HepG2 (cell line): ENCODE measurements around the gene DAPK3. TPM values are rescaled to one million over a fixed set of nuclear protein-coding genes. Genes with fewer than 3 reads are reported as not detected.

Experiments used
- ATAC-seq: fragments of 200-7000 bp; cut with Tn5 transposase; 3 replicates; pipeline ENCODE4 v1.9.1; 2020; ENCODE audit warnings: mild to moderate bottlenecking, moderate library complexity
- BruUV-seq: library from RNA; stranded (reverse); fragments of 400-500 nt; replicated peaks from 2 replicates; lab custom pipeline; 2021; lab: Mats Ljungman, UMichigan
- CTCF ChIA-PET: fragments of 300-600 bp; formaldehyde crosslinking; extraction: SDS; loops from one replicate; lab custom pipeline; 2021; ENCODE audit warnings: low total read pairs, inconsistent platforms, low intra/inter-chr PET ratio; lab: Yijun Ruan, JAX
- POLR2A ChIA-PET: fragments of 350-600 bp; sonication (Branson Sonifier 250); formaldehyde crosslinking; loops from one replicate; lab custom pipeline; 2020; ENCODE audit warnings: antibody characterized with exemption, inconsistent platforms; lab: Yijun Ruan, JAX
- DNase-seq: peaks from one replicate; pipeline ENCODE4 v3.0.0-alpha.2; 2015; ENCODE audit warnings: low spot score
- FAIRE-seq: peaks from 3 replicates; lab custom pipeline; 2011; peaks lifted over from hg19 to GRCh38; lab: Jason Lieb, UNC
- H2AFZ ChIP-seq: one replicate; pipeline ENCODE4 v1.6.1; 2011; ENCODE audit warnings: low read length, inconsistent platforms
- H3K27ac ChIP-seq: fragments of 300-600 bp; 3 replicates; pipeline ENCODE4 v1.8.0; 2011; ENCODE audit warnings: mixed run types, mild to moderate bottlenecking, mixed read lengths, low read length, inconsistent platforms; ENCODE audit not compliant: insufficient read depth; ENCODE audit errors: extremely low read length
- H3K27me3 ChIP-seq, 2 experiments: fragments of 200-600 bp in 1 of 2; 2 replicates in 1 of 2; 3 replicates in 1 of 2; pipeline versions ENCODE4 v1.6.0 to v1.8.0; 2011; ENCODE audit warnings: low read length in 2 of 2, mild to moderate bottlenecking in 2 of 2, moderate library complexity in 2 of 2, inconsistent platforms in 1 of 2; ENCODE audit not compliant: insufficient read depth in 2 of 2, control insufficient read depth in 1 of 2
- H3K36me3 ChIP-seq, 2 experiments: fragments of 200-600 bp in 1 of 2; replicated peaks in 1 of 2; 2 replicates in 1 of 2; 3 replicates in 1 of 2; pipeline versions ENCODE4 v1.5.1 to v1.8.0; 2011; ENCODE audit warnings: low read length in 2 of 2, inconsistent platforms in 1 of 2; ENCODE audit not compliant: insufficient read depth in 2 of 2, control insufficient read depth in 1 of 2
- H3K4me1 ChIP-seq: 2 replicates; pipeline ENCODE4 v1.5.1; 2012; ENCODE audit warnings: low read length, inconsistent platforms; ENCODE audit not compliant: insufficient read depth
- H3K4me2 ChIP-seq: 2 replicates; pipeline ENCODE4 v1.6.0; 2011; ENCODE audit warnings: low read depth, low read length, inconsistent platforms
- H3K4me3 ChIP-seq, 3 experiments: fragments of 200-600 bp in 1 of 3; sonication (generic), shearing (Covaris generic) in 1 of 3; replicated peaks in 1 of 3; 2 replicates each; pipeline ENCODE4 v1.5.1; 2011 to 2016; ENCODE audit warnings: low read length in 3 of 3, inconsistent platforms in 2 of 3, low read depth in 2 of 3, mild to moderate bottlenecking in 2 of 3, control low read depth in 1 of 3, mixed read lengths in 1 of 3; ENCODE audit not compliant: insufficient read depth in 1 of 3
- H3K79me2 ChIP-seq: one replicate; pipeline ENCODE4 v1.6.1; 2011; ENCODE audit warnings: low read length, inconsistent platforms; ENCODE audit not compliant: insufficient read depth
- H3K9ac ChIP-seq: 2 replicates; pipeline ENCODE4 v1.6.0; 2011; ENCODE audit warnings: mild to moderate bottlenecking, low read depth, low read length, inconsistent platforms; ENCODE audit not compliant: insufficient read depth
- H3K9me3 ChIP-seq: 2 replicates; pipeline ENCODE4 v1.5.1; 2012; ENCODE audit warnings: mild to moderate bottlenecking, low read length
- H4K20me1 ChIP-seq: 2 replicates; pipeline ENCODE4 v1.6.0; 2011; ENCODE audit warnings: inconsistent platforms, mild to moderate bottlenecking, low read length, moderate library complexity; ENCODE audit not compliant: insufficient read depth
- AGO2 ChIP-seq: fragments of 200-400 bp; formaldehyde crosslinking; optimal IDR thresholded peaks from 2 replicates; pipeline ENCODE3; 2017; ENCODE audit warnings: mild to moderate bottlenecking, low read depth, low read length, moderate library complexity
- GFI1 ChIP-seq: sonication (generic); formaldehyde crosslinking; IDR thresholded peaks from 2 replicates; pipeline ENCODE4 v1.5.0; 2020; ENCODE audit warnings: missing genetic modification reagents, mild to moderate bottlenecking, borderline replicate concordance
- POLR2AphosphoS2 ChIP-seq: IDR thresholded peaks from 2 replicates; pipeline ENCODE4 v1.6.1; 2011; ENCODE audit warnings: low read depth, low read length, improper control_type of control experiment
- RBFOX2 ChIP-seq: fragments of 200-400 bp; formaldehyde crosslinking; IDR thresholded peaks from 2 replicates; pipeline ENCODE4 v1.6.1; 2017; ENCODE audit warnings: low read depth, mild to moderate bottlenecking, low read length
- ZBTB38 ChIP-seq: sonication (generic); formaldehyde crosslinking; IDR thresholded peaks from 2 replicates; pipeline ENCODE4 v1.5.1; 2020; ENCODE audit warnings: mild to moderate bottlenecking, missing genetic modification reagents
- ZFX ChIP-seq: sonication (generic); formaldehyde crosslinking; IDR thresholded peaks from 2 replicates; pipeline ENCODE4 v1.4.0; 2020; ENCODE audit warnings: mild to moderate bottlenecking, low read depth, missing genetic modification reagents, moderate library complexity
- WGBS: methylation state at CpG from one replicate; pipeline ENCODE4 v1.1.6; 2017; ENCODE audit warnings: low lambda C conversion rate; 5-methylcytosine and 5-hydroxymethylcytosine counted together
- in situ Hi-C: cut with HindIII; loops from 2 replicates; pipeline ENCODE4 v1.10.0; 2017; ENCODE audit warnings: low pct_unique_long_range_greater_than_20kb; ENCODE audit not compliant: extremely low pct_ligation_motif_present
- intact Hi-C: fragments of 100-400 bp; cut with micrococcal nuclease; formaldehyde crosslinking; loops from one replicate; pipeline ENCODE4 v1.10.0; 2022; ENCODE audit not compliant: unreplicated experiment
- polyA plus RNA-seq, 8 experiments: library from polyadenylated mRNA; depleted of rRNA in 3 of 8; stranded (reverse) in 7 of 8; unstranded in 1 of 8; fragments of >200 nt; fragmentation: Illumina TruSeq in 4 of 8; extraction: Trizol in 4 of 8; gene quantifications; 2 replicates each; pipeline versions ENCODE4 v1.2.1 to v1.2.3, GENCODE V29; 2011 to 2016; ENCODE audit warnings: low read depth in 4 of 8, missing spikeins in 1 of 8, mixed read lengths in 1 of 8; ENCODE audit not compliant: insufficient read depth in 1 of 8
- total RNA-seq, 5 experiments: library from RNA; depleted of rRNA; stranded (reverse); fragments of >200 nt; fragmentation: Illumina TruSeq; extraction: Trizol; gene quantifications; 2 replicates each; pipeline ENCODE4 v1.2.3, GENCODE V29; 2016; ENCODE audit warnings: low read depth in 1 of 5

DAPK3 gene
- total and polyA plus RNA-seq, 2 of the 13 experiments (the other 11 are each of a cell fraction or from before 2014, with no cell fraction given): 30.5 to 37.3 TPM

DNA sequence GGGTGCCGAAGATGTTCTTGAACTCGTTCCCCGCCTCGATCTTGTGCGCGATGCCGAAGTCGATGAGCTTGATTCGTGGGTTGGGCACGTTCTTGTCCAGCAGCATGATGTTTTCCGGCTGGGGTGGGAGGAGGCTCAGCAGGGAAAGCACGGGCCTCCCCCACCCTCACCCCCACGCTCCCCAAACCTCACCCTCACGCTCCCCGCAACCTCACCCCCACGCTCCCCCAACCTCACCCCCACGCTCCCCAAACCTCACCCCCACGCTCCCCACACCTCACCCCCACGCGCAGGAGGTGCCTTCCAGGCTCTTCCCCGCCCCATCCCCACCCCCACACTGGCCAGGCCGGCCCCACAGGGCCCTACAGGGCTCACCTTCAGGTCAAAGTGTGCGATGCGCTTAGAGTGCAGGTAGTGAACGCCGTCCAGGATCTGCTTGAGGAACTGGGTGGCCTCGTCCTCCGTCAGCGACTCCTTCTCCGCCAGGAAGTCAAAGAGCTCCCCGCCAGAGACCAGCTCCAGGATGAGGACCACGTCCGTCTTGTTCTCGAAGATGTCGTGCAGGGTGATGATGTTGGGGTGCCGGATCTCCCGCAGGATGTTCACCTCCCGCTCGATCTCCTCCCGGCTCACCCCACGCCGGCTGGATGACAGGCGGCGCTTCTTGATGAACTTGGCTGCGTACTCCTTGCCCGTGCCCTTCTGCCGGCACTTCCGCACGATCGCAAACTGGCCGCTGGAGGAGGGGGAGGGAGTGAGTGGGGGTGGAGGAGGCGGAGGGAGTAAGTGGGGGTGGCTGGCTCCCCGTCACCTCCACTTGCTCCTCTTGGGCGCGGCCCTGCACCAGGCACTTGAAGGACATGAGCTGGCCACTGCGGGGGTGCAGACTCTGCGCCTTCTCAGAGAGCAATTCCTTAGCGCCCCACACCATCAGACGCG, 6.4 kb downstream of the DAPK3 start:
- POLR2A ChIA-PET: interaction anchor here (0.6 kb wide), 1 partner anchor 162 kb away, joined by 4 read pairs; no protein-coding TSS in a partner anchor

DNA sequence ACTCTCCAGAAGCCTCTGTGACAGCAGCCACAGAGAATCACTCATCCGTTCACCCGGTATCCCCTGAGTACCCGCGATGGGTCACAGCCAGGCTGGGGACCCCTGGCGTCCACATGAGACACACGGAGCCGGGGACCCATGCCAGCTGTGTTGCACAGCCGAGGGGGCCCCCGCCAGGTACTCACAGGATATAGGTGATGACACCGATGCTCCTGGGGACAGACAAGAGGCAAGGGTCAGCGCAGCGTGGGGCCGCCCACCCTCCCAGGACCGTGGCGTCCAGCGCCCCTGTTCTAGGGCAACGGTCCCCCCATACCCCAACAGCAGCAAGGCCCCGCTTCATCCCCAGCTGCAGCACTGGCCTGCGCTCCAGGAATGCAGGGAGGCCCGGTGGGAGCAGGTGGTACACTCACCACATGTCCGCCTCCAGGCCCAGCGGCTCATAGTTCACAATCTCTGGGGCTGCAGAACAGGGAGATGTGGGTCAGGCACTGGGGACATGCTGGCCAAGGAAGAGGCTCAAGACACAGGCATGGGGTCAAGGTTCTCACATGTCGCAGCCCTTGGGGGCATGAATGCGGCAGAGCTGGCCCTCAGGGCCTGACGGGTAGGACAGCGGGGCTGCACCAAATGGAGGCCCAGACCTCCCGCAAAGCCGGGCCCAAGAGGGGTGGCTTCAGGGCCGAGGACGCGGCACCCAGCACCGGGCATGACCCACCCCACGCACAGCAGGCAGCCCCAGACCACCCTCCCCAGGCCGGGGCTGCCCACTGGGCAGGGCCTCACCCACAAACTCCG, 7.2 kb downstream of the DAPK3 start:
- ATAC-seq (no peak), FAIRE-seq (no peak), DNase-seq (no peak)
- intact Hi-C loops (no loop called here), in situ Hi-C loops (no loop called here)
- Histone ChIP-seq H3K9ac (no peak overlapping the region), H3K79me2 (peaks cover 9% of the 10 kb centered on the region), H3K4me2 (no peak overlapping the region), H3K36me3 (peaks cover 31 to 49% of the 10 kb centered on the region in 2 experiments), H4K20me1 (peaks cover 7% of the 10 kb centered on the region; the same call in 1 of the 2 replicates), H3K27me3 (no peaks in the 10 kb centered on the region), H3K27ac (no peak overlapping the region), H3K9me3 (no peaks in the 10 kb centered on the region), H3K4me3 (no peak overlapping the region), H2AFZ (no peak overlapping the region), H3K4me1 (peaks cover 8% of the 10 kb centered on the region)
- POLR2A ChIA-PET: no interaction called here
- 100% methylated on average over 11 of the region's 35 CpGs for WGBS
- CTCF ChIA-PET: no interaction called here
- no TSS peak for BruUV-seq
- TF ChIP-seq POLR2AphosphoS2: 0 out of 2 replicates have a peak, but pooled peaks have one; percentile 35
- TF ChIP-seq RBFOX2: 0 out of 2 replicates have a peak, but pooled peaks have one; percentile 21
- no peak for TF ChIP-seq GFI1

More for the DNA sequence above, 6.4 kb downstream of the DAPK3 start:
- intact Hi-C loops: loop anchor here (5.0 kb wide), 1 partner anchor 107 kb away; no protein-coding TSS in a partner anchor
- Histone ChIP-seq H3K9ac (no peak overlapping the region), H3K27ac (no peak overlapping the region), H3K9me3 (no peaks in the 10 kb centered on the region), H2AFZ (no peak overlapping the region)
- CTCF ChIA-PET: no interaction called here
- no peak for DNase-seq
- TF ChIP-seq ZBTB38 (0 out of 2 replicates have a peak, but pooled peaks have one; percentile 33), RBFOX2 (0 out of 2 replicates have a peak, but pooled peaks have one; percentile 4), AGO2 (peak; percentile 14), ZFX (CRISPR knock-in tag) (no peak)
- TF ChIP-seq, all 625 proteins: peak for 3
- H3K4me3 ChIP-seq: no peak overlapping the region
- H3K4me2 ChIP-seq: no peak overlapping the region
- in situ Hi-C loops: no loop called here
- ATAC-seq: no peak
- 97% methylated on average over 57 of the region's 60 CpGs for WGBS
- peaks cover 14% of the 10 kb centered on the region for H4K20me1 ChIP-seq
- no peaks in the 10 kb centered on the region for H3K27me3 ChIP-seq
- no TSS peak for BruUV-seq
- no peak for FAIRE-seq
- peaks cover 16% of the 10 kb centered on the region for H3K4me1 ChIP-seq
- H3K36me3 ChIP-seq: peaks cover 31 to 49% of the 10 kb centered on the region in 2 experiments
- H3K79me2 ChIP-seq: peaks cover 14% of the 10 kb centered on the region
